Middle frontal gyrus (tissue), 1 donor: ENCODE measurements around the gene SYT12.

Experiments
- DNase-seq: peaks from one replicate; pipeline ENCODE4 v3.0.0-alpha.2; 2015; ENCODE audit warnings: low spot score; ENCODE audit errors: extremely low spot score

SYT12 gene

GRCh38 chr11:67054836-67055523 is 32.0 kb downstream of the SYT12 start:
- DNase-seq: no peak

GRCh38 chr11:67055812-67056211 is 32.9 kb downstream of the SYT12 start:
- DNase-seq: no peak

GRCh38 chr11:67056267-67057204 is 33.6 kb downstream of the SYT12 start, which contains the start of gene RHOD:
Gene RHOD, plus strand, starts transcription at chr11:67056847. Its CDS starts 56 bp downstream, at chr11:67056903.
- no peak for DNase-seq

GRCh38 chr11:67057205-67057672 is 34.3 kb downstream of the SYT12 start:
- no peak for DNase-seq

- DNase-seq: no peak
These were observed 35.6 kb downstream of the SYT12 start for GRCh38 chr11:67058506-67058905.

GRCh38 chr11:67059671-67060070 is 36.7 kb downstream of the SYT12 start:
- DNase-seq: no peak

GRCh38 chr11:67060111-67060522 is 37.2 kb downstream of the SYT12 start:
- DNase-seq: no peak

GRCh38 chr11:67062526-67063373 is 39.8 kb downstream of the SYT12 start:
- DNase-seq: no peak

GRCh38 chr11:67066333-67066709 is 43.4 kb downstream of the SYT12 start:
- no peak for DNase-seq

GRCh38 chr11:67071420-67072284 is 48.7 kb downstream of the SYT12 start:
- no peak for DNase-seq

GRCh38 chr11:67072295-67072694 is 49.4 kb downstream of the SYT12 start:
- no peak for DNase-seq

- no peak for DNase-seq
These were observed 51.0 kb downstream of the SYT12 start for GRCh38 chr11:67073908-67074307.

- no peak for DNase-seq
These were observed 53.3 kb downstream of the SYT12 start for GRCh38 chr11:67076202-67076601.

- DNase-seq: no peak
These were observed 56.3 kb downstream of the SYT12 start for GRCh38 chr11:67079065-67079705.

- no peak for DNase-seq
These were observed 59.3 kb downstream of the SYT12 start for GRCh38 chr11:67082071-67082791.

GRCh38 chr11:67083786-67084366 is 60.9 kb downstream of the SYT12 start:
- DNase-seq: no peak

GRCh38 chr11:67085617-67086016 is 62.7 kb downstream of the SYT12 start:
- no peak for DNase-seq

- DNase-seq: no peak
These were observed 67.8 kb downstream of the SYT12 start for GRCh38 chr11:67090717-67091116.

- DNase-seq: no peak
These were observed 72.2 kb downstream of the SYT12 start for GRCh38 chr11:67095214-67095507.
